22Rv1 (cell line): ENCODE measurements around the gene KDM4C.

Experiments
- ZFX ChIP-seq: fragments of 450-650 bp; IDR thresholded peaks from 2 replicates; pipeline ENCODE4 v1.6.1; 2017; ENCODE audit warnings: antibody characterized with exemption, borderline replicate concordance
- TF ChIP-seq, protein P1 (sequence below): fragments of 450-650 bp; IDR thresholded peaks from 2 replicates; pipeline ENCODE4 v1.5.1; 2017; ENCODE audit warnings: mild to moderate bottlenecking

DNA sequence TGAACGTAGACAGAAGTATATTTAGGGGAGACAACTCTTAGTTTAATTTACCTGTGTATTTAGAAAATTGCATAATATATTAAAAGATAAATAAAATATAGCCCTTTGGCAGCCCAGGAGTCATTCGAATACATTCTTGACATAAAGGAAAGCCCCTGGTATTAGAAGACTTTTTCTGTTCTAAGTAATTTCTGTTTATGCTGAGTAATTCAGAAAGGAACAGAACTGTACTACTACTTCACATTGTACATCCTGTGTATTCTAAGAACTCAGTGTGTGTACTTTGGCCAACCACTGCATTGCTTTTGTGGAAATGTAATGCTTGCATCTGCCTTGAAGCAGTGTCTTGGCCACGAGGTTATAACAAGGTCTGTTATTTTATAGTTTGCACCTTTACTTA lies 136.4 kb downstream of the KDM4C start:
- TF ChIP-seq, protein P1, sequence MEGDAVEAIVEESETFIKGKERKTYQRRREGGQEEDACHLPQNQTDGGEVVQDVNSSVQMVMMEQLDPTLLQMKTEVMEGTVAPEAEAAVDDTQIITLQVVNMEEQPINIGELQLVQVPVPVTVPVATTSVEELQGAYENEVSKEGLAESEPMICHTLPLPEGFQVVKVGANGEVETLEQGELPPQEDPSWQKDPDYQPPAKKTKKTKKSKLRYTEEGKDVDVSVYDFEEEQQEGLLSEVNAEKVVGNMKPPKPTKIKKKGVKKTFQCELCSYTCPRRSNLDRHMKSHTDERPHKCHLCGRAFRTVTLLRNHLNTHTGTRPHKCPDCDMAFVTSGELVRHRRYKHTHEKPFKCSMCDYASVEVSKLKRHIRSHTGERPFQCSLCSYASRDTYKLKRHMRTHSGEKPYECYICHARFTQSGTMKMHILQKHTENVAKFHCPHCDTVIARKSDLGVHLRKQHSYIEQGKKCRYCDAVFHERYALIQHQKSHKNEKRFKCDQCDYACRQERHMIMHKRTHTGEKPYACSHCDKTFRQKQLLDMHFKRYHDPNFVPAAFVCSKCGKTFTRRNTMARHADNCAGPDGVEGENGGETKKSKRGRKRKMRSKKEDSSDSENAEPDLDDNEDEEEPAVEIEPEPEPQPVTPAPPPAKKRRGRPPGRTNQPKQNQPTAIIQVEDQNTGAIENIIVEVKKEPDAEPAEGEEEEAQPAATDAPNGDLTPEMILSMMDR = no peak
- no peak for TF ChIP-seq ZFX
